ENCODE measurements around the gene TP63.

TP63 gene

GRCh38 chr3:189849262-189849661 is 218.1 kb downstream of the TP63 start:
- no peak overlapping the region for H3K4me3 ChIP-seq (ENCODE audit: low read depth, low read length)
- DNase-seq (ENCODE audit: low read depth, low spot score): no peak
- CTCF ChIA-PET: no interaction called here
- POLR2A ChIA-PET: no interaction called here
- no peak for TF ChIP-seq CTCF (IDR thresholded peaks at IDR 0.05; ENCODE audit: insufficient read depth, low read length, missing control alignments)

- ChIA-PET CTCF (interaction anchor here (1.0 to 1.1 kb wide), 2 partner anchors 10 to 24 kb away, joined by 3 read pairs; no protein-coding TSS in a partner anchor), POLR2A (no interaction called here)
- no peak for DNase-seq (ENCODE audit: low read depth, low spot score)
- no peak for TF ChIP-seq CTCF (IDR thresholded peaks at IDR 0.05; ENCODE audit: insufficient read depth, low read length, missing control alignments)
- H3K4me3 ChIP-seq (ENCODE audit: low read depth, low read length): no peak overlapping the region
Observed at GRCh38 chr3:189851682-189852081, 220.5 kb downstream of the TP63 start.

DNA sequence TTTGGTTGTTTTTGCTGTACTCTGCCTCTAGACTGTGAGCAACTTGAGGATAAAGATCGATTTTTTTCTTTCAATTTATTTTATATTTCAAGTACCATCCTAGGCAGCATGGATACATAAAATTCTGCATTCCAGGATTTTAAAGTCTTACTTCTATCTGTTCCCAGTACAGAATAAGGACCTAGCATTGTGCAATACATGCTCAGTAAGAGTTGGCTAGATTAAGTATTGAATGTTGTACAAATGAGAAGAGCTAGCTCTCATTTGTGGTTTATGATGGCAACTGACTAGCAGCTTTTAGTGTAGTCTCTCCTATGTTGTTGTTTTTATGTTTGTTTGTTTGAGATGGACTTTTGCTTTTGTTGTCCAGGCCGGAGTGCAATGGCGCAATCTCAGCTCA is 222.7 kb downstream of the TP63 start:
- DNase-seq (ENCODE audit: low read depth, low spot score): no peak
- H3K4me3 ChIP-seq (ENCODE audit: low read depth, low read length): no peak overlapping the region
- POLR2A ChIA-PET: no interaction called here
- CTCF ChIA-PET: no interaction called here
- TF ChIP-seq CTCF (IDR thresholded peaks at IDR 0.05; ENCODE audit: insufficient read depth, low read length, missing control alignments): no peak

DNA sequence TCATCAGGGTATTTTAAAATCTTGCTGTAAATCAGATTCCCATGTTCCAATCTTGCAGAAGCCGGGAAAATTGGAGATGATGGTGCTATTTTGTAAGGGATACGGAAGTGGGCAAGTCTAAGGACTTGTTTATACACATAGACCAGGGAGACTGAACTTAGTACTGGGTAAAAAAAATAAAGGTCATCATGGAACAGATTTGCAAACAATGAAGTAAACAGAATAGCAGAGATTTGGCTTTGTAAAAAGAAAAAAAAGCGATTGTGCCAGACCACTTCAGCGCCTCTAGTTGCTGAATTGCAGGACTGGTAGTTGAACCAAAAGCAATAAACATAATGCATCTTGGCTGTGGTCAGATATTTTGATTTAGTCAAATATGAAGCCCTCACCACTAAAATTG is 229.1 kb downstream of the TP63 start:
- H3K4me3 ChIP-seq (ENCODE audit: low read depth, low read length): no peak overlapping the region
- no peak for DNase-seq (ENCODE audit: low read depth, low spot score)
- TF ChIP-seq CTCF (IDR thresholded peaks at IDR 0.05; ENCODE audit: insufficient read depth, low read length, missing control alignments): no peak
- POLR2A ChIA-PET: no interaction called here
- CTCF ChIA-PET: no interaction called here

- POLR2A ChIA-PET: no interaction called here
- H3K4me3 ChIP-seq (ENCODE audit: low read depth, low read length): no peak overlapping the region
- no peak for TF ChIP-seq CTCF (IDR thresholded peaks at IDR 0.05; ENCODE audit: insufficient read depth, low read length, missing control alignments)
- CTCF ChIA-PET: interaction anchor here (1.0 to 1.1 kb wide), 2 partner anchors 10 to 45 kb away, joined by 3 read pairs; no protein-coding TSS in a partner anchor
- peak; percentile 34 for DNase-seq (ENCODE audit: low read depth, low spot score)
Observed at GRCh38 chr3:189862385-189862998, 231.3 kb downstream of the TP63 start.

GRCh38 chr3:189863031-189863430 is 231.8 kb downstream of the TP63 start:
- H3K4me3 ChIP-seq (ENCODE audit: low read depth, low read length): no peak overlapping the region
- TF ChIP-seq CTCF (IDR thresholded peaks at IDR 0.05; ENCODE audit: insufficient read depth, low read length, missing control alignments): no peak
- CTCF ChIA-PET: no interaction called here
- DNase-seq (ENCODE audit: low read depth, low spot score): no peak
- POLR2A ChIA-PET: no interaction called here

Measured in AG04449 (cell line).